SKM-1 (cell line): ENCODE results near the gene SHROOM4.
A peak's percentile ranks its signal among the peaks of the same experiment; 100 is the strongest.

Source experiments
- DNase-seq: peaks from one replicate; lab custom pipeline; 2025; ENCODE audit not compliant: unreplicated experiment; lab: John Stamatoyannopoulos, UW

SHROOM4 gene

DNA sequence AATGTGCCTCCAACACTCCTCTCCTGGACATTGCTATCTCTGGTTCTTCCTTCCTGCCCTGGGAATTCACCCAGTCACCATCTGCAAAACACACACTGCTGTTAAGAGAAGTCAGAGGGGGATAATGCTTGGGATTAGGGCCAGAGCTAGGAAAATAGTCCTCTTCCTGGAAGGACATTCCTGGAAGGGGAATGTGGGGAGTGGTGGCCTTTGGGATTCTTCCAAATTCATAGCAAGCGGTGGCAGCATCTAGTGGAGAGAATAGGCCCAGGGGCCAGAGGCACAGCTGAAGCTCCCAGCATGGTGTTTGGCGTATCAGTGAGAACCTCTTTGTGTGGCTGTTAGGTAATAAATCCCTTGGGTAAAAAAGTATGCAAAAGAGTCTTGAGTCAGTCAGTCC lies 34.3 kb downstream of the SHROOM4 start:
- DNase-seq = no peak

DNA sequence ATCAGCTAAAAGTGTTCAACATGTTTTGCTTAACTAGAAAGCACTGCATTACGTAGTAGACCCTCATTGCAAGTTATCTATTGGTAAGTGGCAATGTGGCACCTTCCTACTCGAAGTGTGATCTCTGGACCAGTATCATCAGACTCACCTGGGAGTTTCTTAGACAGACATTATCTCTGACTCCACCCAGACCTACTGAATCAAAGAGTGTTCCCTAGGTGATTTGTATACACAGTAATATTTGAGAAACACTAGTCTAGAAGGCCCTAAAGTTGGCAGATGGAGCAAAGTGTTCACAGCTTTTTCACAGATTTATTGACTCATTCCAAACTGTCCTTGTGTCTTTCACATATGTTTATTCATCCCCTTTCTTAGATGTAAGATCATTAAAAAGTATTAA lies 35.7 kb downstream of the SHROOM4 start:
- no peak for DNase-seq

DNA sequence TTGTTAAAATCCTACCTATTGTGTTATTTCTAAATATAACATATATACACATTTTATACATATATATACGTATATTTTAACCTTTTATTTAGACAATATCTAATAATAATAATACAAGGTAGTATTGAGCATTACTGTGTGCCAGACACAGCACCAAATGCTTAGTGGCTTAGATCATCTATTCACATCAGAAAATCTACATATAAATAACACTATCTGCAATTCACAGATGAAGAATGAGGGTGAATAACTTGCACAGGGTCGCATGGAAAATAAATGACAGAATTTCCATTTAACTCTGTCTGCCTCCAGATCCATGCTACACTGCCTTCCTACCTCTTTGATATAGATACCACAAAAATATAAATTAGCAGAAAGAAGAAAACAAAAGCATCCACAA lies 37.7 kb downstream of the SHROOM4 start:
- DNase-seq = no peak

DNA sequence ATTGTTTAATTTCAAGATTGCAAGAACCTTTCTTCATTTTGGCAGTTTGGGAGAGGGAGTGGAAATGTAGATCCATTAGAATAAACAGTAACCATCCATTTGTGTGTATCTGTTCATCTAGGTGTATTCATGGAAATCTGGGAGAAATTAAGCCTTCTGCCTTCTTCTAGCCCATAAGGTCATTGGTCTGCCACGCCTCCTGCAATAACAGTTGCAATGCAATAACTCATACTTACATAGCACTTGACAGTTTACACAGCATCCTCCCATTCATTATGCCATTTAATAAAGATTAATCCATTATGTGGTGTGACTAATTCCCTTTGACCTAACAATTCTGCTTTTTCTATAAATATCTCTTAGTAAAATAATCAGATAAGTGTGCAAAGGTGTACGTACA lies 42.6 kb downstream of the SHROOM4 start:
- no peak for DNase-seq

DNA sequence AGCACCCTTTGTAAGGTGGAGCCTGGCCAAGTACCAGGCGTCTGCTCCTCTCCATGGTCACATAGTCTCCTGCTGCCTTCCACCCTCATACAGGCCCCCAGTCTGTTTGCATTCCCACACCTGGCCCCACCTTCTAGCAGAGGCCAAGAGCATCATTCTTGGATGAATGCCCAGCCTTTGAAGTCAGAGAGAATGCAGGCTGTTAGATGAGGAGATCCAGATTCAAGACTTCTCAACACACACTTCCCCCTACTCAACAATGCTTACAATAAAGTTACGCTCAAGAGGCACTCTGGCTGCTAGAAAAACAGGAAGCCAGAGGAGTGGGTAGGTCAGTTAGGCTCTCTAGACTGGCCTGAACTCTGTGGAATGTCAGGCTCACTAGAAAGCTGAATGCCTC lies 43.3 kb downstream of the SHROOM4 start:
- DNase-seq = no peak

DNA sequence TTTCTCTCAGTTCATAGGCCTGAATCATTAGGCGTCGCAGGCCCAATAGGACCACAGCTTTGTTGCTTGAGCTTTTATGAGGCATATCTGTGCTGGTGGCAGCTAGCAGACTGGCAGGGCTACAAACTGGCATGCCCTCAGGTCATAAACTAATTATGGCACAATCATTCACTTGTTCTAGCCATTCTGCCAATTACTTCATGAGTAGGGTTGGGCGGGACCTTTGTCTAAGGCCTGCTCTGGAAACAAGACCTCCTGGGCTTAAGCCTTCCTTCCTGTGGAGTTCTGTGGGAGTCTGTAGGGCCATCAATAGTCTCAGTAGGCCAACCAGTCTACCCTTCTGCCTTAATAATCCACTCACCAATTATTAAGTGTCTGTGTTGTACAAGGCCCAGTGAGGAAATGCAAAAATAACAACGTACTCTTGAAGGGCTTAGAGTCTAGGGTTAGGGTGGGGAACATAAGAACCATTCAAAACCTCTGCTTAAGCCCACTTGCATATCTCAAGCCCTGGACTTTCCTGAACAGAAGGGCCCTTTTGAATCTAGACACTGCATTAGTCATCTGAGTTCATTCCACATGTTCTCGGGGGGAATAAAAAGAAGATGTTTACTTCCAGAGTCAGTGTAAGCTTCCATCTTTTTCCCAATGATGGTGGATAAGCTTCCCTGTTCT lies 44.5 kb downstream of the SHROOM4 start:
- no peak for DNase-seq

DNA sequence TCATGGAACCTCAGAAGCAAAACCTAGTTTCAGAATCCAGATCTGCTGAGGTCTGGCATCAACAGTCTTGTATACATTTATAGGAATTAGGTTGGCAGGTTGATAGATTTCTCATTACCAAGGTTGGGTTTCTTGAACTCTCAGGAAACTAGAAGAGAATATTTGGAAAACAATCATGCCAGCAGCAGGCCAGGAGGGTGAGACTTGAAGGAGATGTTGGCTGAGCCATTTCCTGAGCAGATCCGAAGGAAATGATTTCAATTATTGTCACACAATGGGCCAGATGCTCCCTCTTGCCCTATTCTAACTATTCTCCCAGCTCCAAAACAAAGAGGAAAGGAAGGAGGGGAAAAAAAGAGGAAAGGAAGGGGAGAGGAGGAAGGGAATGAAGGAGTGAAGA lies 45.2 kb downstream of the SHROOM4 start:
- DNase-seq = no peak

DNA sequence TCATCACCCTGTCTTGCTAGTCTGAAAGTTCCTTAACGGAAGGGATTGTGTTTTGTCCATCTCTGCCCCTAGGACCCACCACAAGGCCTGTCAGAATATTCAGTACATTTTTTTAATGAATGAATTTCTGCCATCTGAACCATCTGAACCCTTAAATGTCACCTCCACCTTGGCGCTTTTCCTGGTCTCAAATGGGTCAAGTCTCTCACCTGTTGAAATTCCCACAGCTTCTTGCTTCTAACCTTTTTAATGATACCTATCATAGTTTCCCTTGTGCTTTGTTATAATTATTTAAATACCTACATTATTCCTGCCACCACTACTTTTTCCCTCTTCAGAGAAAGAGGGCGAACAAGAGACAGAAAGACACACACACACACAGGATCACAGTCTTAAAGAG lies 48.0 kb downstream of the SHROOM4 start:
- DNase-seq = no peak

DNA sequence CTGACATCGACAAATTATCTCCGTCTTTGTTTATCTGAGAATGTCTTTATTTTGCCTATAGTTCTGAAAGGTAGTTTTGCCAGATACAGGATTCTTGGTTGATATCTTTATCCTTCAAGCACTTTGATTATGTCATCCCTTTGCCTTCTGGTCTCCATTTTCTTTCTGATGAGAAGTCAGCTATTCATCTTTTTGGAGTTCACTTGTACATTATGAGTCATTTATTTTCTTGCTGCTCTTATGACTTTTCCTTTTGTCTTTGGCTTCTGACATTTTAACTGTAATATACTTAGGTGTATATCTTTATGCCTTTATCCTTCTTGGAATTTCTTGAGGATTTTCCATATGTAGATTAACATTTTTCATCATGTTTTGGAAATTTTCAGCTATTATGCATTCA lies 51.4 kb downstream of the SHROOM4 start:
- DNase-seq = no peak

DNA sequence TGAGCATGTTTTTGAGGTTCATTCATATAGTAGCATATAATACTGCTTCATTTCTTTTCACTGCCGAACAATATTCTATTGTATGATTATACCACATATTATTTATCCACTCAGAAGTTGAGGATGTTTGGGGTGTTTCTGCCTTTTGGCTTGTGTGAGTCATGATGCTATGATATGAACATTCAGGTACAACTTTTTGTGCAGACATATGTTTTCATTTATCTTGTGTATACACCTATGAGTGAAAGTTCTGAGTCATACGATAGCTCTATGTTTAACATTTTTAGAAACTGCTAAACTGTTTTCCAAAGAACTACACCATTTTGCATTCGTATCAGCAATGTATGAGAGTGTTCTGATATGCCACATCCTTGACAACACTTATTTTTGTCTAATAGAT lies 57.7 kb downstream of the SHROOM4 start:
- DNase-seq = no peak

DNA sequence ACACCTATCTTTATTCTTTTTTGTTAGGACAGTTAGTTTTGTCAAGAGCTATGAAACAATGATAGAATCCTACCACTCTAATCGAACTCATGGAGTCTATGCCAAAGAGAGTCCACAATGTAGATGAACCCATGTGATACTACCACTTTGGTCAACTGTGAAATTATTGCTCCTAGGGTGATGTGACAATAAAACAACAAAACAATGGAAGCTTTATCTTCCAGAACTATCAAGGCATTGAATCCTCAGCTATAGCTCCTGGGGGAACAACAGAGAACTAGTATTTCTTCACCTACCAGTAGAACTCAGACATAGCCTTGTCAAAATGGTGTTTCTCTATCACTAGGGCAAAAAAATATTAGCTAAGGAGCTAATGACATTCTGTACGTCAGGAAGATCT lies 62.9 kb downstream of the SHROOM4 start:
- DNase-seq = no peak

DNA sequence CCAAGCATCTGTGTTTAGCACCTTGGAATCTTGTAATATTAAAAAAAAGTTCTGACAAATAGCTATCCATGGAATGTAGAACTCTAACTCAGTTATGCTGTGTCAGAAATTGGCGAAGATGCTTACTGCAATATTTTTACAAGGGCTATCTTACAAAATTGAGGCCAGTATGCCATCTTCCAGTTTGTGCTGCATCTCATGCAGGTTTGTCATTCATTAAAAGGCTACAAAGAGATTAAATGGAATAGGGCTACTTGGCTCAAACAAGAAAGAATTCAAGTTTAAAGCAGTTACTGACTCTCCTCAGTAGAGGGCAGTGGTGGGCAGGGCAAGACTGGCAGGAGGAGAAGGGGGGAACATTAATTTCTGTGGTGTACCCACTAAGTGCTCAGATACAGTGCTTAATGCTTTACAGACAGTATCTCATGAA lies 66.5 kb downstream of the SHROOM4 start:
- no peak for DNase-seq

DNA sequence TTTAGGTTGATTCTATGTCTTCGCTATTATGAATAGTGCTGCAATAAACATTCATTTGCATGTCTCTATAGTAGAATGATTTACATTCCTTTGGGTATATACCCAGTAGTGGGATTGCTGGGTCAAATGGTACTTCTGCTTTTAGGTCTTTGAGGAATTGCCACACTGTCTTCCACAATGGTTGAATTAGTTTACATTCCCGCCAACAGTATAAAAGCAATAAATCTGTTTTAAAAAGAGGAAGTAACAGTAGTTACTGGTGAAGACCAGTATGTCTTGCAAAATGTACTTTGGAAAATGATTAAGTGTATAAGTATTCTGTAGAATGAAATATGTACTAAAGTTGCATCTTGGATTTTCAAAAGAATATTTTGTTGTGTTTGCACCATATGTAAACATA lies 77.3 kb downstream of the SHROOM4 start:
- DNase-seq = peak; percentile 24

DNA sequence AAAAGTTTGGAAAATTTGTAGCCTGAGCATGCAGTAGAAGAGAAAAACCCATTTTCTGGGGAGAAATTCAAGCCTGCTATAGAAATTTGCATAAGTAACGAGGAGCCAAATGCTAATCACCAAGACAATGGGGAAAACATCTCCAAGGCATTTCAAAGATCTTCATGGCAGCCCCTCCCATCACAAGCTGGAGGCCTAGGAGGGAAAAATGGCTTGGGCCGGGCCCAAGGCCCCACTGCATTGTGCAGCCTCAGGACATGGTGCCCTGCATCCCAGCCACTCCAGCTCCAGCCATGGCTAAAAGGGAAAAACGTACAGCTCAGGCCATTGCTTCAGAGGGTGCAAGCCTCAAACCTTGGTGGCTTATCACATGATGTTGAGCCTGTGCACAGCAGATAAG lies 87.7 kb downstream of the SHROOM4 start:
- DNase-seq = no peak

DNA sequence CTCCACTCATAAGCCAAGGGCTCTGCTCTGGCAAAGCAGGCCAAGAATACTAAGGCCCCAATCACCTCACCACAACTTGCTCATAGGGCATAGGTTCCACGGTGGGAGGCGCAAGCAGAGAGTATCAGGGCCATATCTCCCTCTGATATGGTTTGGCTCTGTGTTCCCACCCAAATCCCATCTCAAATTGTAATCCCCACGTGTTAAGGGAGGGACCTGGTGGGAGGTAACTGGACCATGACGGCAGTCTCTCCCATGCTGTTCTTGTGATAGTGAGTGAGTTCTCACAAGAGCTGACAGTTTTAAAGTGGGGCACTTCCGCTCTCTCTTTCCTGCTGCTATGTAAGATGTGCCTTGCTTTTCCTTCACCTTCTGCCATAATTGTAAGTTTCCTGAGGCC lies 88.7 kb downstream of the SHROOM4 start:
- no peak for DNase-seq

DNA sequence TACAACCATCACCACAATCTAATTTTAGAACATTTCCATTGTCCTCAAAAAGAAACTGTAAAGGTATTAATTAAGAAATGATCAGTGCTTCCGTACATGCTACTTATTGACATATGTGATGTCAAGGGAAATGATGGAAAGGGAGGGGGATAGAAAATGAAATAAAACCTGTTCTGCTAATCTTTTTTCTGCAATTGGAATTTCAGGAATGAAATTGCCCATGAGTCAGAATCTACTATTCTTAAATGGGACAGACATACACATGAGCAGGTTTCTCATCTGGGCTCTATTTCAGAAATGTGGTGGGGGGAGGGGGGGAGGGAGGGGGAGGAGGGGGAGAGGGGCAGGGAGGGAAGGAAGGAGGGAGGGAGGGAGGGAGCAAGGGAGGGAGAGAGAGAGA lies 91.0 kb downstream of the SHROOM4 start:
- DNase-seq = no peak

DNA sequence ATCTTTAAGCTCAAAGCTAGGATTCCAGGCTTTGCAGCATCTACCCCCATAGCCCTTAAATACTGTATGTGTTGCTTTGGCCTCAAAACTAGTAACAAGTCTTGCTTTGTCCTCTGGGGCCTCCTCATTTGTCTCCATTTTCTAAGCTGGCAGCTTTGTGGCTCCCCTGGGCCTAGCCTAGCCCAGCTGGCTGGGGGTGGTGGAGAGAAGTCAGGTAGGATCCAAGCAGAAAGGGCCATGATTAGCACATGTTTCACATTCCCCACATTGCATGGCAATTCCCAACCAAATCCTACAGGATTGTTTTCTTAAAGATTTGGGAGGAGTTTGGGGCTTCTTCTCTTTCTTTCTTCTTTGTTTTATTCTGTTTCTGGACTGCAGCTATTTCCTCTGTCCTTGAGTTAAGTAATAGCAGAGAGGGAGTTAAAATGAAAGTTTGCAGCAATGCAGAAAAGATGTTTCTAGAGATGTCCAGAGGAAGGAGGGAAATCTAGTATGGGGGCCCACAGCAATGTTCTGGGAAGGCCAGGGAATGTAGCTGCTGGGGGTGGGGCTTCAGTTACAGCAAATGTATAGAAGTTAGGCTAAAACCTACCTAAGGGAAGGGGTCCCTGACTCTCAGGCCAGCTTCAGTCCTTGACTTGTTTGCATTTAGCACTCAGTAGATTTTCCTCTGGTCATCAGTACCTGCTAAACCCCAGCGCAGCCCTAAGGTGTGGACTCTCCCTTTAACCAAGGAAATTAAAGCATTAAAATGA lies 92.1 kb downstream of the SHROOM4 start:
- DNase-seq = no peak

DNA sequence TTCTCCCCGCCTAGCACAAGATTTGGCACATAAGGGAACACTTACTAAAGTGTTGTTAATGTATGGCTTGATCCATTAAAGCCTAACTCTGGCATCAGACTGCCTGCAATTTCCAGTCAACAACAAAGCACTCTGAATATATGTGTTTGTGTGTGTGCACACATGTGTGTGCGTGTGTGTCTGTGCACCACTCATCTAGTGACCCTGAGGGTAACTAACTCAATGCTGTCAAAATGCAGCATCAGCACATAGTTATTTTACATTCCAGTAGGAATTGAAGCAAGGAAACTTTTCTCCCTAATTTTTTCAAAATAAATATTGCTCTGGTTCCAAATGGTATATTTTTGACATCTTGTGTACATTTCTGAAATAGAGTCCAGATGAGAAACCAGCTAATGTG lies 94.4 kb downstream of the SHROOM4 start:
- no peak for DNase-seq

DNA sequence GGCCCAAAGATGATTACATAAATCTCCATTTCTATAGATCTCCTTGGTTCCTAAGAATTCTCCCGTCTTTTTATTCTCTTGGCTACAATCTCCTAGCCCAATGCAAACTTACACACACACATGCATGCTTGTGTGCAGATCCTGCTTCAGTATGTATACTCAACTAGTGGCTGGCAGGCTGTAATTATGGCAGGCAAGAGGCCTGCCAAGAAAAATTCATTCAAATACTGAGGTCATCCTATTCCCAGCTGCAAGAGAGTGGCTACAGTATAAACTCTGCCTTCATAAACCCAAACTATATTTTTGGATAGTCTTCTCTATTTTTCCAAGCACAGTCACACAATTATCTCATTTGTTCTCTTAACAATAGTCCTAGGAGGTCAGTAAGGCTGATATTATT lies 95.2 kb downstream of the SHROOM4 start:
- DNase-seq = no peak

DNA sequence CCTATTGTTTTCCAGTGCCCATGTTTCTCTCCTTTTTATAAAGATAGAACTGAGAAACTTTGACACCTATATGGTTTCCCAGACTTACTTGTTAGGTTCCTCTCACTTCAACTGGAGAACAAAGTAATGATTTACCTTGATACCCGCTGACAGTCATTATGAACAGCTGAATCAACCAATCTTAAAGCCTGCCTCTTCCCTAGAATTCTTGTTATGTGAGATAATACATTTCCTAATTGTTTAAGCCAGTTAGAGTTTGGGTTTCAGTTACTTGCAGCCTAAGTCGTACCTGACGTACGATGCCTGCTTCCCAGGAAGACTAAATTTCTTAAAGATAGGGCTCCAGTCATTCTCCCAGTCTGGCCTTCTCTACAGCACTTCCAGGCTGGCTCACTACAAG lies 97.3 kb downstream of the SHROOM4 start:
- no peak for DNase-seq

DNA sequence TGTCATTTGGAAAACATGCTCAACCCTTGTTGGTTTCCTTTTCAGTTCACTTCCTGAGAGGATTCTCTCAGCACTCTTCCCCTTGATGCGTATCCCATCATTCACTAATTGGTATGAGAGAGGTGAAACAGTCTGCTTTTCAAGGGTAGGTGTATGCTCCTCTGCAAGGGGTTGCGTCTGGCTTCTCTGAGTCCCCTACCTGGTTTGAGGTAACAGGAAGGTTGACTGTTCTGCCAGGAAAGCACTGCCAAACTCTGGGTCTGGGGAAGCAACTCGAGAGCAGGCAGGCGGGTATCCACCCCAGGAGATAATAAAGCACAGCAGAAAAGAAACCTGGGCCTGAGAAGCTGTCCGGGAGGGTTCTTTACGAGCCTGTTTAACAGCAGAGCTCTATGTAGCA lies 101.2 kb downstream of the SHROOM4 start:
- no peak for DNase-seq

DNA sequence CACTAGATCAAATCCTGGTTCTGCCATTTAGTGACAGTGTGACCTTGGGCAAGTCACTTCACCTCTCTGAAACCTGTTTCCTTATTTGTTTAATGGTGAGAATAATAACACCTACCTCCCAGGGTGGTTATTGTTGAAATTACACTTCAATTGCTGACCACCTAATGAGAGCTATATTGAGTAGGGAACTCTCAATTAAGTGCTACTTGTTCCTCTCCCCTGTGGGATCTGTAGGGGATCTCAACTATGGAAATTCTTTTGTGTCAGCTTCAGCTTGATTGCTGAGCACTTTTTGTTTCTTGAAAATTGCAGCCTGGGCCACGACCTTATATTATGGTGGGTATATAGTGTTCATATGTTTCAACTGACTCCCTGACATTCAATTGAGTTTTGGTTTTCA lies 102.1 kb downstream of the SHROOM4 start:
- DNase-seq = no peak
